K562 (cell line): ENCODE measurements around the gene ICAM2. TPM values are rescaled to one million over a fixed set of nuclear protein-coding genes. Genes with fewer than 3 reads are reported as not detected.

Experiments
- AFF1 ChIP-seq, 2 experiments: fragments of 450-650 bp; IDR thresholded peaks; 2 replicates each; pipeline ENCODE4 v1.6.1; 2018; ENCODE audit warnings: mild to moderate bottlenecking in 2 of 2, low read depth in 1 of 2; ENCODE audit not compliant: partially characterized antibody in 2 of 2
- CBFB ChIP-seq: sonication (generic); formaldehyde crosslinking; IDR thresholded peaks from 2 replicates; pipeline ENCODE4 v1.4.0; 2020; ENCODE audit warnings: mild to moderate bottlenecking, missing genetic modification reagents
- ELF1 ChIP-seq: fragments of 200-800 bp; sonication (Bioruptor generic); IDR thresholded peaks from 2 replicates; pipeline ENCODE4 v1.6.1; 2016; ENCODE audit warnings: missing genetic modification characterization, missing compliant biosample characterization
- HDAC2 ChIP-seq: fragments of 450-650 bp; IDR thresholded peaks from 2 replicates; pipeline ENCODE4 v1.6.1; 2016; ENCODE audit warnings: mild to moderate bottlenecking
- HNRNPLL ChIP-seq: fragments of 200-400 bp; formaldehyde crosslinking; IDR thresholded peaks from 2 replicates; pipeline ENCODE4 v1.6.1; 2017; ENCODE audit warnings: low read length, low read depth, mild to moderate bottlenecking; ENCODE audit not compliant: poor library complexity, severe bottlenecking
- NFRKB ChIP-seq: fragments of 450-650 bp; IDR thresholded peaks from 2 replicates; pipeline ENCODE4 v1.6.1; 2016; ENCODE audit warnings: low read depth
- PHB ChIP-seq: fragments of 250-450 bp; sonication (Bioruptor Pico); IDR thresholded peaks from 2 replicates; pipeline ENCODE4 v1.5.0; 2021
- TFAP4 ChIP-seq: sonication (generic); formaldehyde crosslinking; IDR thresholded peaks from 2 replicates; pipeline ENCODE4 v1.8.0; 2022; ENCODE audit warnings: missing genetic modification reagents, mild to moderate bottlenecking, moderate library complexity, borderline replicate concordance
- TFE3 ChIP-seq: fragments of 450-650 bp; formaldehyde crosslinking; IDR thresholded peaks from 2 replicates; pipeline ENCODE4 v1.4.0; 2020; ENCODE audit warnings: mild to moderate bottlenecking, mixed read lengths
- XRCC3 ChIP-seq: fragments of 450-650 bp; IDR thresholded peaks from 2 replicates; pipeline ENCODE4 v1.6.1; 2017; ENCODE audit warnings: mild to moderate bottlenecking, moderate library complexity
- ZNF583 ChIP-seq: fragments of 250-450 bp; sonication (Bioruptor Pico); IDR thresholded peaks from 2 replicates; pipeline ENCODE4 v1.4.0; 2020
- ZNF592 ChIP-seq: fragments of 450-650 bp; IDR thresholded peaks from 2 replicates; pipeline ENCODE4 v1.6.1; 2017; ENCODE audit warnings: antibody characterized with exemption, mild to moderate bottlenecking
- polyA plus RNA-seq, 8 experiments: library from polyadenylated mRNA; depleted of rRNA in 4 of 8; stranded (reverse) in 5 of 8; unstranded in 3 of 8; fragments of >200 nt; fragmentation: Nextera tagmentation in 2 of 8; fragmentation: Illumina TruSeq in 1 of 8; extraction: Ambion mirVana in 2 of 8; extraction: Trizol in 1 of 8; gene quantifications; 2 replicates each; pipeline versions ENCODE4 v1.2.1 to v1.2.3, GENCODE V29; 2011 to 2014; ENCODE audit warnings: inconsistent platforms in 1 of 8, missing spikeins in 1 of 8
- total RNA-seq, 7 experiments: library from RNA; depleted of rRNA in 6 of 7; stranded (reverse); fragments of >200 nt in 6 of 7; fragmentation: Illumina TruSeq in 2 of 7; extraction: Trizol in 2 of 7; gene quantifications; 2 replicates each; pipeline versions ENCODE4 v1.2.1 to v1.2.3, GENCODE V29; 2011 to 2021; ENCODE audit warnings: low replicate concordance in 1 of 7
- TF ChIP-seq, protein P1 (sequence below): fragments of 450-650 bp; IDR thresholded peaks from 2 replicates; pipeline ENCODE4 v1.6.1; 2017; ENCODE audit warnings: mild to moderate bottlenecking, moderate library complexity
- TF ChIP-seq, protein P2 (sequence below): fragments of 200-800 bp; sonication (Bioruptor generic); IDR thresholded peaks from 2 replicates; pipeline ENCODE4 v1.6.1; 2017; ENCODE audit warnings: missing genetic modification characterization, missing compliant biosample characterization

Gene ICAM2
- total and polyA plus RNA-seq, 9 of the 15 experiments (the other 6 are each of a cell fraction or from before 2014, with no cell fraction given), result 37.9 to 89.4 (median 60.6) TPM

- TF ChIP-seq AFF1 (IDR thresholded peaks at IDR 0.05; ENCODE audit: low read depth in 1 of 2, partially characterized antibody in 2 of 2) (no peak), ZNF592 (no peak), TFE3 (CRISPR knock-in tag) (no peak), TFAP4 (CRISPR knock-in tag) (peak; percentile 56; the same call in 1 of the 2 replicates), ELF1 (tag) (no peak), HDAC2 (0 out of 2 replicates have a peak, but pooled peaks have one; percentile 25), HNRNPLL (no peak), PHB (CRISPR knock-in tag) (no peak), CBFB (CRISPR knock-in tag) (no peak), NFRKB (no peak), XRCC3 (no peak), ZNF583 (CRISPR knock-in tag) (no peak)
- TF ChIP-seq, protein P1, sequence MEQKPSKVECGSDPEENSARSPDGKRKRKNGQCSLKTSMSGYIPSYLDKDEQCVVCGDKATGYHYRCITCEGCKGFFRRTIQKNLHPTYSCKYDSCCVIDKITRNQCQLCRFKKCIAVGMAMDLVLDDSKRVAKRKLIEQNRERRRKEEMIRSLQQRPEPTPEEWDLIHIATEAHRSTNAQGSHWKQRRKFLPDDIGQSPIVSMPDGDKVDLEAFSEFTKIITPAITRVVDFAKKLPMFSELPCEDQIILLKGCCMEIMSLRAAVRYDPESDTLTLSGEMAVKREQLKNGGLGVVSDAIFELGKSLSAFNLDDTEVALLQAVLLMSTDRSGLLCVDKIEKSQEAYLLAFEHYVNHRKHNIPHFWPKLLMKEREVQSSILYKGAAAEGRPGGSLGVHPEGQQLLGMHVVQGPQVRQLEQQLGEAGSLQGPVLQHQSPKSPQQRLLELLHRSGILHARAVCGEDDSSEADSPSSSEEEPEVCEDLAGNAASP, result no peak
- TF ChIP-seq, protein P2, sequence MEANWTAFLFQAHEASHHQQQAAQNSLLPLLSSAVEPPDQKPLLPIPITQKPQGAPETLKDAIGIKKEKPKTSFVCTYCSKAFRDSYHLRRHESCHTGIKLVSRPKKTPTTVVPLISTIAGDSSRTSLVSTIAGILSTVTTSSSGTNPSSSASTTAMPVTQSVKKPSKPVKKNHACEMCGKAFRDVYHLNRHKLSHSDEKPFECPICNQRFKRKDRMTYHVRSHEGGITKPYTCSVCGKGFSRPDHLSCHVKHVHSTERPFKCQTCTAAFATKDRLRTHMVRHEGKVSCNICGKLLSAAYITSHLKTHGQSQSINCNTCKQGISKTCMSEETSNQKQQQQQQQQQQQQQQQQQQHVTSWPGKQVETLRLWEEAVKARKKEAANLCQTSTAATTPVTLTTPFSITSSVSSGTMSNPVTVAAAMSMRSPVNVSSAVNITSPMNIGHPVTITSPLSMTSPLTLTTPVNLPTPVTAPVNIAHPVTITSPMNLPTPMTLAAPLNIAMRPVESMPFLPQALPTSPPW (CRISPR knock-in tag), result peak; percentile 18; the same call in 1 of the 2 replicates
Observed at GRCh38 chr17:64005734-64006167, 14.7 kb downstream of the ICAM2 start (continued).
